Parathyroid adenoma (tissue), 2 donors: ENCODE data around the gene SIPA1L3.

Experiments used
- H2AFZ ChIP-seq: fragments of 300-600 bp; sonication (generic); one replicate; pipeline ENCODE4 v1.7.0; 2017; ENCODE audit warnings: antibody characterized with exemption, mild to moderate bottlenecking
- H3K27ac ChIP-seq: fragments of 300-600 bp; sonication (generic); one replicate; pipeline ENCODE4 v1.7.0; 2017
- H3K27me3 ChIP-seq: fragments of 300-600 bp; sonication (generic); one replicate; pipeline ENCODE4 v1.7.0; 2017; ENCODE audit warnings: low read length; ENCODE audit not compliant: control insufficient read depth, insufficient read depth
- H3K36me3 ChIP-seq: fragments of 300-600 bp; sonication (generic); one replicate; pipeline ENCODE4 v1.7.0; 2017; ENCODE audit warnings: low read length; ENCODE audit not compliant: control insufficient read depth, insufficient read depth
- H3K4me1 ChIP-seq: fragments of 300-600 bp; sonication (generic); one replicate; pipeline ENCODE4 v1.7.0; 2017; ENCODE audit warnings: control low read depth
- H3K4me2 ChIP-seq: fragments of 300-600 bp; sonication (generic); one replicate; pipeline ENCODE4 v1.7.0; 2017; ENCODE audit warnings: low read length
- H3K4me3 ChIP-seq: fragments of 300-600 bp; sonication (generic); one replicate; pipeline ENCODE4 v1.7.0; 2017; ENCODE audit warnings: low read depth, low read length
- H3K79me2 ChIP-seq: fragments of 300-600 bp; sonication (generic); one replicate; pipeline ENCODE4 v1.7.0; 2017; ENCODE audit warnings: control low read depth
- H3K9ac ChIP-seq: fragments of 300-600 bp; sonication (generic); one replicate; pipeline ENCODE4 v1.7.0; 2017; ENCODE audit warnings: mild to moderate bottlenecking
- H3K9me3 ChIP-seq: fragments of 300-600 bp; sonication (generic); one replicate; pipeline ENCODE4 v1.7.0; 2017; ENCODE audit warnings: low read length; ENCODE audit not compliant: control insufficient read depth
- TF ChIP-seq, protein P1 (sequence below): fragments of 300-600 bp; sonication (generic); IDR thresholded peaks from one replicate; pipeline ENCODE4 v1.7.0; 2017; ENCODE audit warnings: antibody characterized with exemption, mild to moderate bottlenecking
- donor health status: primary hyperparathyroidism.

SIPA1L3 gene

DNA sequence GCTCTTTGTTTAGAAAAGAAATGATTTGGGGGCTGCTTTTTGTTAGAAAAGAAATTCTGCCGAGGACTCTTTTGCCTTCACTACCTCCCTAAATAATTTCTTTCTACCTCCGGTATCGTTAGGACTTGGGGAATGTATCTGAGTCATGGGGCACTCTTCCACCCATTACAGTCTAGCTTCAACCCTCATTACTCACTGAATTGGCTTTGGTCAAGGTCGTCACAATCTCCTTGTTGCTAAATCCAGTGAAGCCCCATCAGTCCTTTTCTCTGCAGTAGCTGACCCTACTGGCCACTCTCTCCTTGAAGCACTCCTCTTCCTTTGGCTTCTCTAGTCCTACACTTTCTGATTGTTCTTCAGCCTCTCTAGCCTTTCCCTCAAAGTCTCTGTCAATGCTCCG, 34.6 kb upstream of the SIPA1L3 start:
- Histone ChIP-seq H3K4me2 (no peak overlapping the region), H3K4me3 (no peak overlapping the region), H3K9me3 (no peaks in the 10 kb centered on the region), H3K27ac (no peak overlapping the region), H2AFZ (no peak overlapping the region), H3K79me2 (no peaks in the 10 kb centered on the region), H3K9ac (no peak overlapping the region), H3K27me3 (no peaks in the 10 kb centered on the region), H3K4me1 (no peaks in the 10 kb centered on the region), H3K36me3 (no peaks in the 10 kb centered on the region)
- TF ChIP-seq, protein P1, sequence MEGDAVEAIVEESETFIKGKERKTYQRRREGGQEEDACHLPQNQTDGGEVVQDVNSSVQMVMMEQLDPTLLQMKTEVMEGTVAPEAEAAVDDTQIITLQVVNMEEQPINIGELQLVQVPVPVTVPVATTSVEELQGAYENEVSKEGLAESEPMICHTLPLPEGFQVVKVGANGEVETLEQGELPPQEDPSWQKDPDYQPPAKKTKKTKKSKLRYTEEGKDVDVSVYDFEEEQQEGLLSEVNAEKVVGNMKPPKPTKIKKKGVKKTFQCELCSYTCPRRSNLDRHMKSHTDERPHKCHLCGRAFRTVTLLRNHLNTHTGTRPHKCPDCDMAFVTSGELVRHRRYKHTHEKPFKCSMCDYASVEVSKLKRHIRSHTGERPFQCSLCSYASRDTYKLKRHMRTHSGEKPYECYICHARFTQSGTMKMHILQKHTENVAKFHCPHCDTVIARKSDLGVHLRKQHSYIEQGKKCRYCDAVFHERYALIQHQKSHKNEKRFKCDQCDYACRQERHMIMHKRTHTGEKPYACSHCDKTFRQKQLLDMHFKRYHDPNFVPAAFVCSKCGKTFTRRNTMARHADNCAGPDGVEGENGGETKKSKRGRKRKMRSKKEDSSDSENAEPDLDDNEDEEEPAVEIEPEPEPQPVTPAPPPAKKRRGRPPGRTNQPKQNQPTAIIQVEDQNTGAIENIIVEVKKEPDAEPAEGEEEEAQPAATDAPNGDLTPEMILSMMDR, result no peak

DNA sequence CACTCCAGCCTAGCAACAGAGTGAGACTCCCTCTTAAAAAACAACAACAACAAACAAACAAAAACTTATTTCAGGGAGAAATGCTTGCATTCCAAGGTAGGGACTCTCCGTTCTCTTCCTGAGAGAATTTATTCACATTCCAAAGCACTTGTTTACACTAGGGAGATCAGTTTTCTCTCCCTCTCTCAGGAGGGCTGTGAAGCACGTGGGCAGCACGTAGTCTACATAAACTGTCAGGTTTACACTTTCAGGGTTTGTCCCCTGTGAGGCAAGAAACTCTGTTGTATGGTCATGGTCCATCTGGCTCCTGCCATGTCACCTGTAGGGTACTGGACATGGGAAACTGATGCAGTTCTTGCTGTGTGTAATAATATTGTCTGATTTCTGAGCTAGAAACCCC, 32.2 kb upstream of the SIPA1L3 start:
- no peaks in the 10 kb centered on the region for H3K4me1 ChIP-seq
- no peaks in the 10 kb centered on the region for H3K79me2 ChIP-seq
- no peak overlapping the region for H3K27ac ChIP-seq
- H3K4me3 ChIP-seq, result no peak overlapping the region
- H3K27me3 ChIP-seq, result no peaks in the 10 kb centered on the region
- no peak overlapping the region for H2AFZ ChIP-seq
- no peak overlapping the region for H3K9ac ChIP-seq
- no peaks in the 10 kb centered on the region for H3K36me3 ChIP-seq
- no peaks in the 10 kb centered on the region for H3K9me3 ChIP-seq
- TF ChIP-seq, protein P1, result no peak
- H3K4me2 ChIP-seq, result no peak overlapping the region

DNA sequence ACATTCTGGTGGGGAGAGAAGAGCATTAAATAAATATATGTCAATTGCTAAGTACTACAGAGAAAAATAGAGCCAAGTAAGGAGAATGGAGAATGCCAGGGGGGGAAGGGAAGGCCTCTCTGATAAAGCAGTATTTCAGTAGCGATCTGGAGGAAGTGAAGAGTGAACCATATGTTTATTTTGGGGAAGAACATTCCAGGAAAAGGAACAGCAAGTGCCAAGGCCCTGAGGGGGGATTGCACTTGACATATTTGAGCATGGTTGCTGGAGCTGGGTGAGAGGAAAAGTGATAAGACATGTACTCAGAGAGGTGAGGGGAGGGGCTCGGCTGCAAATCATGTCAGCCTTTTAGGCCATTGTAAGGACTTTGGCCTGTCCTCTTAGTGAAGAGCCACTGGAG, 31.0 kb upstream of the SIPA1L3 start:
- no peaks in the 10 kb centered on the region for H3K27me3 ChIP-seq
- no peak overlapping the region for H3K27ac ChIP-seq
- no peak overlapping the region for H3K9ac ChIP-seq
- no peaks in the 10 kb centered on the region for H3K36me3 ChIP-seq
- H2AFZ ChIP-seq, result no peak overlapping the region
- H3K79me2 ChIP-seq, result no peaks in the 10 kb centered on the region
- no peak overlapping the region for H3K4me2 ChIP-seq
- TF ChIP-seq, protein P1, result no peak
- H3K4me1 ChIP-seq, result no peaks in the 10 kb centered on the region
- H3K9me3 ChIP-seq, result no peaks in the 10 kb centered on the region
- H3K4me3 ChIP-seq, result no peak overlapping the region

DNA sequence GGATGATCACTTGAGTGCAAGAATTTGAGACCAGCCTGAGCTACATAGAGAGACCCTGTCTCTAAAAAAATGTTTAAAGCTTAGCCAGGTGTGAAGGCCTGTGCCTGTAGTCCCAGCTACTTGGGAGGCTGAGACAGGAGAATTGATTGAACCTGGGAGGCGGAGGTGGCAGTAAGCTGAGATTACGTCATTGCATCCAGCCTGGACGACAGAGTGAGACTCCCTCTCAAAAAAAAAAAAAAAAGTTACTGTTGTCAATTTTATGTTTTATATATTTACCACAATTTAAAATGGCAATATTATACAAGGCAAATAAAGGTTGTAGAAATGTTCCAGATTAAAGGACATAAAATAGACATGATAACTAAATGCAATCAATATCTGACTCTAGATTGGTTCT, 29.9 kb upstream of the SIPA1L3 start:
- no peak overlapping the region for H3K9ac ChIP-seq
- TF ChIP-seq, protein P1, result no peak
- H3K27me3 ChIP-seq, result no peaks in the 10 kb centered on the region
- H3K4me1 ChIP-seq, result no peaks in the 10 kb centered on the region
- H2AFZ ChIP-seq, result no peak overlapping the region
- H3K4me2 ChIP-seq, result no peak overlapping the region
- no peaks in the 10 kb centered on the region for H3K79me2 ChIP-seq
- no peaks in the 10 kb centered on the region for H3K36me3 ChIP-seq
- no peak overlapping the region for H3K4me3 ChIP-seq
- no peak overlapping the region for H3K27ac ChIP-seq
- H3K9me3 ChIP-seq, result no peaks in the 10 kb centered on the region

DNA sequence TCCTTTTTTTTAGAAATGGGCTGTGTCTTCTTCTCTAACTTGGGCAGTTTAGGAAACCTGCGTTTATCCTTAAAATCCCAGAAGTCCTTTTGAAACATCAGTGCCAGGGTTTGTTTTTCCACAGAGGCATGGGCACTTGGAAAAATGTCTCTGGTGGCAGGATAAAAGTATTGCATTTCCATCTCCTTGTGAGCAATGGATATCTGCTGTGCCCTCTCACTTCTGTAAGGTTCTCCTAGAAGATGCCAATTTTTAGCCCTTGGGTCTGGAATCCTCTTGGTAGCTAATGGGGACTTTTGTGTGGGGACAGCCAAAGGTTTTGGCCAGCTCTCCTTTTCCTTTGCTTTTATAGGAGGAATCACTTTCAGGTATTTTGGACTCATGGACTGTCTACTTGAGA, 21.6 kb upstream of the SIPA1L3 start:
- H3K9ac ChIP-seq, result no peak overlapping the region
- no peaks in the 10 kb centered on the region for H3K4me1 ChIP-seq
- H3K9me3 ChIP-seq, result no peaks in the 10 kb centered on the region
- no peak overlapping the region for H3K4me3 ChIP-seq
- no peaks in the 10 kb centered on the region for H3K36me3 ChIP-seq
- no peaks in the 10 kb centered on the region for H3K27me3 ChIP-seq
- no peaks in the 10 kb centered on the region for H3K79me2 ChIP-seq
- no peak overlapping the region for H3K27ac ChIP-seq
- TF ChIP-seq, protein P1, result no peak
- no peak overlapping the region for H3K4me2 ChIP-seq
- no peak overlapping the region for H2AFZ ChIP-seq
